HEK293 (cell line): ENCODE measurements around the gene BSX.

Source experiments
- CTCF ChIA-PET: fragments of 350-600 bp; formaldehyde crosslinking; extraction: SDS; loops from one replicate; lab custom pipeline; 2021; ENCODE audit warnings: antibody characterized with exemption; lab: Yijun Ruan, JAX
- POLR2A ChIA-PET: fragments of 300-600 bp; formaldehyde crosslinking; extraction: SDS; loops from one replicate; lab custom pipeline; 2020; ENCODE audit warnings: antibody characterized with exemption, inconsistent platforms; lab: Yijun Ruan, JAX
- H3K27ac ChIP-seq: fragments of 200-500 bp; sonication (Bioruptor generic); 2 replicates; pipeline ENCODE4 v1.5.1; 2014; ENCODE audit warnings: low read depth, low read length, control low read depth, inconsistent platforms; ENCODE audit errors: extremely low read depth
- H3K36me3 ChIP-seq, 2 experiments: fragments of 200-500 bp in 1 of 2; sonication (Bioruptor generic) in 1 of 2; 1 replicate in 1 of 2; 2 replicates in 1 of 2; pipeline ENCODE4 v1.5.1; 2014 to 2017; ENCODE audit warnings: inconsistent platforms in 2 of 2, low read length in 2 of 2; ENCODE audit not compliant: control insufficient read depth in 2 of 2, insufficient read depth in 1 of 2
- H3K4me1 ChIP-seq: fragments of 200-500 bp; sonication (Bioruptor generic); 2 replicates; pipeline ENCODE4 v1.5.1; 2014; ENCODE audit warnings: mild to moderate bottlenecking, low read length, inconsistent platforms; ENCODE audit not compliant: control insufficient read depth, insufficient read depth
- H3K4me3 ChIP-seq: 2 replicates; pipeline ENCODE4 v1.5.1; 2011; ENCODE audit warnings: low read depth, mild to moderate bottlenecking, control low read depth, low read length, moderate library complexity
- H3K9me3 ChIP-seq: fragments of 200-500 bp; sonication (Bioruptor generic); 2 replicates; pipeline ENCODE4 v1.5.1; 2014; ENCODE audit warnings: low read depth, low read length, inconsistent platforms; ENCODE audit not compliant: control insufficient read depth, insufficient read depth
- ELK4 ChIP-seq: IDR thresholded peaks from 2 replicates; pipeline ENCODE4 v1.6.1; 2011; ENCODE audit warnings: mild to moderate bottlenecking, low read depth, low read length, borderline replicate concordance
- FEZF1 ChIP-seq: fragments of 450-650 bp; formaldehyde crosslinking; IDR thresholded peaks from 2 replicates; pipeline ENCODE4 v1.5.1; 2016; ENCODE audit warnings: missing biosample characterization, missing genetic modification characterization
- GLIS1 ChIP-seq: fragments of 450-650 bp; formaldehyde crosslinking; IDR thresholded peaks from 2 replicates; pipeline ENCODE4 v1.5.1; 2016; ENCODE audit warnings: missing biosample characterization, missing genetic modification characterization
- HIC1 ChIP-seq: fragments of 450-650 bp; formaldehyde crosslinking; IDR thresholded peaks from 2 replicates; pipeline ENCODE4 v1.5.1; 2016; ENCODE audit warnings: missing biosample characterization, missing genetic modification characterization
- MYNN ChIP-seq: fragments of 450-650 bp; formaldehyde crosslinking; IDR thresholded peaks from 2 replicates; pipeline ENCODE4 v1.5.1; 2016; ENCODE audit warnings: missing biosample characterization, missing genetic modification characterization, borderline replicate concordance
- MZF1 ChIP-seq: fragments of 450-650 bp; formaldehyde crosslinking; IDR thresholded peaks from 2 replicates; pipeline ENCODE4 v1.5.1; 2017; ENCODE audit warnings: missing biosample characterization, missing genetic modification characterization, borderline replicate concordance
- PATZ1 ChIP-seq: fragments of 450-650 bp; formaldehyde crosslinking; IDR thresholded peaks from 2 replicates; pipeline ENCODE4 v1.5.1; 2016; ENCODE audit warnings: missing biosample characterization, missing genetic modification characterization
- RBAK ChIP-seq: fragments of 450-650 bp; formaldehyde crosslinking; IDR thresholded peaks from 2 replicates; pipeline ENCODE4 v1.5.1; 2016; ENCODE audit warnings: missing biosample characterization, missing genetic modification characterization
- SCRT1 ChIP-seq: fragments of 450-650 bp; formaldehyde crosslinking; IDR thresholded peaks from 2 replicates; pipeline ENCODE4 v1.5.1; 2016; ENCODE audit warnings: missing biosample characterization, missing genetic modification characterization, borderline replicate concordance
- WT1 ChIP-seq: fragments of 450-650 bp; formaldehyde crosslinking; IDR thresholded peaks from 2 replicates; pipeline ENCODE4 v1.5.1; 2016; ENCODE audit warnings: missing biosample characterization, missing genetic modification characterization
- YY1 ChIP-seq: fragments of 450-650 bp; formaldehyde crosslinking; IDR thresholded peaks from 2 replicates; pipeline ENCODE4 v1.5.1; 2018; ENCODE audit warnings: missing biosample characterization, missing genetic modification characterization
- ZBTB48 ChIP-seq: fragments of 450-650 bp; formaldehyde crosslinking; IDR thresholded peaks from 2 replicates; pipeline ENCODE4 v1.5.1; 2016; ENCODE audit warnings: missing biosample characterization, missing genetic modification characterization
- ZEB2 ChIP-seq: fragments of 450-650 bp; formaldehyde crosslinking; IDR thresholded peaks from 2 replicates; pipeline ENCODE4 v1.5.1; 2016; ENCODE audit warnings: missing biosample characterization, missing genetic modification characterization
- ZIC2 ChIP-seq: fragments of 450-650 bp; formaldehyde crosslinking; IDR thresholded peaks from 2 replicates; pipeline ENCODE4 v1.5.1; 2016; ENCODE audit warnings: missing biosample characterization, missing genetic modification characterization
- ZNF10 ChIP-seq: fragments of 450-650 bp; formaldehyde crosslinking; IDR thresholded peaks from 2 replicates; pipeline ENCODE4 v1.5.1; 2017; ENCODE audit warnings: missing biosample characterization, missing genetic modification characterization
- ZNF155 ChIP-seq: fragments of 450-650 bp; formaldehyde crosslinking; IDR thresholded peaks from 2 replicates; pipeline ENCODE4 v1.5.1; 2016; ENCODE audit warnings: missing biosample characterization, missing genetic modification characterization
- ZNF24 ChIP-seq: fragments of 450-650 bp; formaldehyde crosslinking; IDR thresholded peaks from 2 replicates; pipeline ENCODE4 v1.5.1; 2016; ENCODE audit warnings: missing biosample characterization, missing genetic modification characterization
- ZNF292 ChIP-seq: fragments of 450-650 bp; formaldehyde crosslinking; IDR thresholded peaks from 2 replicates; pipeline ENCODE4 v1.5.1; 2016; ENCODE audit warnings: low read depth, missing biosample characterization, missing genetic modification characterization, borderline replicate concordance
- ZNF510 ChIP-seq: fragments of 450-650 bp; formaldehyde crosslinking; IDR thresholded peaks from 2 replicates; pipeline ENCODE4 v1.5.1; 2018; ENCODE audit warnings: mild to moderate bottlenecking, missing genetic modification characterization, missing biosample characterization; ENCODE audit not compliant: insufficient replicate concordance
- ZNF585B ChIP-seq: fragments of 450-650 bp; formaldehyde crosslinking; IDR thresholded peaks from 2 replicates; pipeline ENCODE4 v1.5.1; 2016; ENCODE audit warnings: missing biosample characterization, missing genetic modification characterization
- ZNF785 ChIP-seq: fragments of 450-650 bp; formaldehyde crosslinking; IDR thresholded peaks from 2 replicates; pipeline ENCODE4 v1.5.1; 2016; ENCODE audit warnings: missing biosample characterization, missing genetic modification characterization

BSX gene

GRCh38 chr11:122954455-122954854 is 27.2 kb downstream of the BSX start (continued):
- TF ChIP-seq PATZ1 (tag by site-specific recombination) (no peak), HIC1 (no peak), YY1 (tag by site-specific recombination) (no peak), FEZF1 (no peak), ELK4 (no peak), ZNF24 (no peak), SCRT1 (tag by site-specific recombination) (no peak)

- TF ChIP-seq ZBTB48 (tag by site-specific recombination) (no peak), GLIS1 (tag by site-specific recombination) (no peak), WT1 (no peak), ZIC2 (tag by site-specific recombination) (no peak), ZNF292 (tag by site-specific recombination) (no peak), MZF1 (tag by site-specific recombination) (no peak), ZNF785 (no peak), MYNN (tag by site-specific recombination) (no peak), RBAK (no peak), ZNF155 (no peak), ZEB2 (no peak), ZNF510 (tag by site-specific recombination) (no peak), ZNF585B (no peak), ZNF10 (tag by site-specific recombination) (no peak), PATZ1 (tag by site-specific recombination) (no peak)
- ChIA-PET CTCF (interaction anchor here (0.9 to 1.1 kb wide), 2 partner anchors 8 to 87 kb away, joined by 3 to 5 read pairs; no protein-coding TSS in a partner anchor), POLR2A (no interaction called here)
- Histone ChIP-seq H3K36me3 (peaks cover 0 to 3% of the 10 kb centered on the region in 2 experiments; a peak in 1 of 3 replicates), H3K27ac (no peak overlapping the region), H3K9me3 (no peaks in the 10 kb centered on the region), H3K4me3 (no peak overlapping the region), H3K4me1 (no peaks in the 10 kb centered on the region)
Observed at GRCh38 chr11:122951211-122951610, 30.4 kb downstream of the BSX start.
